Sigmoid colon (tissue), 4 donors: ENCODE results near the gene PNPT1.

Experiments used
- EP300 ChIP-seq, 4 donors: sonication (generic); formaldehyde crosslinking; IDR thresholded peaks; one replicate each; pipeline ENCODE4 v1.6.1; 2017; ENCODE audit warnings: antibody characterized with exemption in 4 of 4
- POLR2A ChIP-seq, 2 donors: fragments of 450-650 bp; IDR thresholded peaks; one replicate each; pipeline ENCODE4 v1.6.1; 2016; ENCODE audit warnings: antibody characterized with exemption in 2 of 2, mild to moderate bottlenecking in 2 of 2, moderate library complexity in 2 of 2
- POLR2AphosphoS5 ChIP-seq, 4 donors: sonication (generic); formaldehyde crosslinking; IDR thresholded peaks; one replicate each; pipeline ENCODE4 v1.6.1; 2017; ENCODE audit warnings: antibody characterized with exemption in 4 of 4
- TF ChIP-seq, protein P1 (sequence below), 4 experiments: fragments of 450-650 bp in 3 of 4; fragments of 200-600 bp in 1 of 4; IDR thresholded peaks; one replicate each; pipeline ENCODE4 v1.5.1; 2016 to 2019; ENCODE audit warnings: antibody characterized with exemption in 4 of 4, mild to moderate bottlenecking in 3 of 4, moderate library complexity in 2 of 4

DNA sequence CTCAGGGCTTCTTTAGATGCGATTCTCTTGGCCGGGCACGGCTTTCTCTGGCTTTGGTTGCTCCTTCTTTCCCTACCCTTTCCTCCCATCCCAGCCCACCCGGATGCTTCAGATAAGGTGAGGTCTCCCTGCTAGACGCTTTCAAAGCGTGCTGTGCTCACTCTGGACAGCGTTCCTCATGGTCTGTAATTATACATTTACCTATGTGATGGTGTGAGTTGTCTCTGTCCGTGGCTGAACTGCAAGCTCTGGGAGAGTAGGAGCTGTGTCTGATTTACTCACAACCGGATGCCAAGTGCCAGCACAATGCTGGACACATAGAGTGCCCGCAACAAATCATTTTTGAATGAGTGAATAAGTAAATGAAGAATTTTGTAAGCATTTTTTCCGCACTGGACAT lies 26.8 kb upstream of the PNPT1 start:
- TF ChIP-seq, protein P1, sequence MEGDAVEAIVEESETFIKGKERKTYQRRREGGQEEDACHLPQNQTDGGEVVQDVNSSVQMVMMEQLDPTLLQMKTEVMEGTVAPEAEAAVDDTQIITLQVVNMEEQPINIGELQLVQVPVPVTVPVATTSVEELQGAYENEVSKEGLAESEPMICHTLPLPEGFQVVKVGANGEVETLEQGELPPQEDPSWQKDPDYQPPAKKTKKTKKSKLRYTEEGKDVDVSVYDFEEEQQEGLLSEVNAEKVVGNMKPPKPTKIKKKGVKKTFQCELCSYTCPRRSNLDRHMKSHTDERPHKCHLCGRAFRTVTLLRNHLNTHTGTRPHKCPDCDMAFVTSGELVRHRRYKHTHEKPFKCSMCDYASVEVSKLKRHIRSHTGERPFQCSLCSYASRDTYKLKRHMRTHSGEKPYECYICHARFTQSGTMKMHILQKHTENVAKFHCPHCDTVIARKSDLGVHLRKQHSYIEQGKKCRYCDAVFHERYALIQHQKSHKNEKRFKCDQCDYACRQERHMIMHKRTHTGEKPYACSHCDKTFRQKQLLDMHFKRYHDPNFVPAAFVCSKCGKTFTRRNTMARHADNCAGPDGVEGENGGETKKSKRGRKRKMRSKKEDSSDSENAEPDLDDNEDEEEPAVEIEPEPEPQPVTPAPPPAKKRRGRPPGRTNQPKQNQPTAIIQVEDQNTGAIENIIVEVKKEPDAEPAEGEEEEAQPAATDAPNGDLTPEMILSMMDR (IDR thresholded peaks at IDR 0.05), result no peak
- TF ChIP-seq POLR2A (IDR thresholded peaks at IDR 0.05) (no peak), EP300 (IDR thresholded peaks at IDR 0.05) (no peak), POLR2AphosphoS5 (IDR thresholded peaks at IDR 0.05) (no peak)
